Endodermal cell (in vitro differentiated cells): ENCODE results near the gene VPS52. TPM values are rescaled to one million over a fixed set of nuclear protein-coding genes. Genes with fewer than 3 reads are reported as not detected.

Source experiments
- DNase-seq: peaks from one replicate; pipeline ENCODE4 v3.0.0-alpha.2; 2017
- H3K27ac ChIP-seq: 2 replicates; pipeline ENCODE4 v1.5.1; 2013; ENCODE audit warnings: mild to moderate bottlenecking, low read depth, low read length, moderate library complexity
- H3K27me3 ChIP-seq: 2 replicates; pipeline ENCODE4 v1.6.1; 2013; ENCODE audit warnings: mild to moderate bottlenecking, low read length, moderate library complexity; ENCODE audit not compliant: insufficient read depth, control insufficient read depth, poor library complexity, severe bottlenecking
- H3K36me3 ChIP-seq: 2 replicates; pipeline ENCODE4 v1.7.0; 2013; ENCODE audit warnings: mild to moderate bottlenecking, low read length, moderate library complexity; ENCODE audit not compliant: control insufficient read depth, insufficient read depth
- H3K4me1 ChIP-seq: one replicate; pipeline ENCODE4 v1.7.0; 2013; ENCODE audit warnings: low read length; ENCODE audit not compliant: control insufficient read depth, insufficient read depth
- H3K4me3 ChIP-seq: 2 replicates; pipeline ENCODE4 v1.5.1; 2013; ENCODE audit warnings: mild to moderate bottlenecking, low read length, moderate library complexity
- H3K9ac ChIP-seq: 2 replicates; pipeline ENCODE4 v1.6.1; 2013; ENCODE audit warnings: mild to moderate bottlenecking, low read length, moderate library complexity; ENCODE audit not compliant: poor library complexity, severe bottlenecking; ENCODE audit errors: extremely low read depth
- H3K9me3 ChIP-seq: 2 replicates; pipeline ENCODE4 v1.6.1; 2013; ENCODE audit warnings: mild to moderate bottlenecking, low read length, moderate library complexity; ENCODE audit not compliant: control insufficient read depth
- H3K27ac Mint-ChIP-seq: 2 replicates; pipeline ENCODE4 v1.8.0; 2020; ENCODE audit warnings: mixed read lengths
- H3K27me3 Mint-ChIP-seq: 2 replicates; pipeline ENCODE4 v1.8.0; 2021; ENCODE audit warnings: mild to moderate bottlenecking, mixed read lengths; ENCODE audit not compliant: insufficient read depth
- H3K36me3 Mint-ChIP-seq: 2 replicates; pipeline ENCODE4 v1.8.0; 2020; ENCODE audit warnings: low read depth, mixed read lengths
- H3K4me1 Mint-ChIP-seq: 2 replicates; pipeline ENCODE4 v1.8.0; 2020; ENCODE audit warnings: mixed read lengths
- H3K4me3 Mint-ChIP-seq: 2 replicates; pipeline ENCODE4 v1.8.0; 2020; ENCODE audit warnings: mild to moderate bottlenecking, moderate library complexity, mixed read lengths
- H3K9me3 Mint-ChIP-seq: 2 replicates; pipeline ENCODE4 v1.8.0; 2020; ENCODE audit warnings: mild to moderate bottlenecking, mixed read lengths
- CTCF ChIP-seq: fragments of 200-600 bp; sonication (generic); conservative IDR thresholded peaks from 2 replicates; pipeline ENCODE4 v1.5.0; 2021; ENCODE audit warnings: antibody characterized with exemption, mild to moderate bottlenecking
- WGBS, 2 experiments: methylation state at CpG; one replicate each; pipeline versions ENCODE4 v1.1.5 to v1.1.7; 2013; ENCODE audit warnings: missing lambda C conversion rate in 2 of 2, mixed read lengths in 1 of 2; ENCODE audit not compliant: insufficient coverage in 1 of 2, insufficient read length in 1 of 2; 5-methylcytosine and 5-hydroxymethylcytosine counted together
- total RNA-seq, 2 donors: library from RNA; stranded (reverse); fragmentation: NEBNext Ultra II Directional in 1 of 2; extraction: Animal tissue kit (Norgen Biotek cat#: 25700) in 1 of 2; gene quantifications; 2 replicates in 1 of 2; 3 replicates in 1 of 2; pipeline ENCODE4 v1.2.1, GENCODE V29; 2021

Gene VPS52
- total RNA-seq, 2 donors from 2014 or later = 51.4 to 63.9 TPM

- WGBS, 2 experiments = 83 to 87% methylated on average over 1 to 3 of the region's 3 CpGs
- H3K4me3 ChIP-seq = no peak overlapping the region
- H3K4me3 Mint-ChIP-seq = no peak overlapping the region
- H3K27me3 ChIP-seq = peaks cover 39% of the 10 kb centered on the region
- H3K27ac Mint-ChIP-seq = no peak overlapping the region
- no peaks in the 10 kb centered on the region for H3K36me3 Mint-ChIP-seq
- H3K9ac ChIP-seq = no peak overlapping the region
- no peaks in the 10 kb centered on the region for H3K9me3 Mint-ChIP-seq
- H3K27ac ChIP-seq = no peak overlapping the region
- TF ChIP-seq CTCF = no peak
- DNase-seq = no peak
- H3K4me1 Mint-ChIP-seq = peaks cover 2% of the 10 kb centered on the region
- H3K4me1 ChIP-seq = no peaks in the 10 kb centered on the region
- no peaks in the 10 kb centered on the region for H3K9me3 ChIP-seq
- peaks cover 46% of the 10 kb centered on the region for H3K27me3 Mint-ChIP-seq
- H3K36me3 ChIP-seq = no peaks in the 10 kb centered on the region
These were observed 29.7 kb downstream of the VPS52 start for GRCh38 chr6:33241968-33242367.

- 84 to 93% methylated on average over 2 of the region's 2 CpGs for WGBS, 2 experiments
- H3K4me3 ChIP-seq = no peak overlapping the region
- H3K27me3 ChIP-seq = peaks cover 15% of the 10 kb centered on the region
- peak; percentile 8 for DNase-seq
- no peak overlapping the region for H3K27ac ChIP-seq
- TF ChIP-seq CTCF = no peak
- Mint-ChIP-seq H3K4me3 (no peak overlapping the region), H3K27me3 (peaks cover 31% of the 10 kb centered on the region), H3K27ac (no peak overlapping the region), H3K36me3 (no peaks in the 10 kb centered on the region), H3K4me1 (peaks cover 12% of the 10 kb centered on the region), H3K9me3 (no peaks in the 10 kb centered on the region)
- no peaks in the 10 kb centered on the region for H3K36me3 ChIP-seq
- H3K4me1 ChIP-seq = no peaks in the 10 kb centered on the region
- H3K9ac ChIP-seq = no peak overlapping the region
- no peaks in the 10 kb centered on the region for H3K9me3 ChIP-seq
These were observed 33.9 kb downstream of the VPS52 start for GRCh38 chr6:33237741-33238140.

GRCh38 chr6:33236852-33237251 is 34.8 kb downstream of the VPS52 start:
- Mint-ChIP-seq H3K36me3 (no peaks in the 10 kb centered on the region), H3K4me3 (no peak overlapping the region), H3K27me3 (peaks cover 25% of the 10 kb centered on the region), H3K9me3 (no peaks in the 10 kb centered on the region), H3K4me1 (peaks cover 12% of the 10 kb centered on the region), H3K27ac (no peak overlapping the region)
- H3K27ac ChIP-seq = no peak overlapping the region
- H3K27me3 ChIP-seq = peaks cover 6% of the 10 kb centered on the region
- no peaks in the 10 kb centered on the region for H3K36me3 ChIP-seq
- H3K9me3 ChIP-seq = no peaks in the 10 kb centered on the region
- H3K4me3 ChIP-seq = no peak overlapping the region
- no peaks in the 10 kb centered on the region for H3K4me1 ChIP-seq
- H3K9ac ChIP-seq = no peak overlapping the region
- TF ChIP-seq CTCF = no peak
- WGBS, 2 experiments = 86 to 91% methylated on average over 5 to 6 of the region's 6 CpGs
- peak; percentile 9 for DNase-seq
